Measurements from ENCODE around the gene PTGER2.

PTGER2 gene

DNA sequence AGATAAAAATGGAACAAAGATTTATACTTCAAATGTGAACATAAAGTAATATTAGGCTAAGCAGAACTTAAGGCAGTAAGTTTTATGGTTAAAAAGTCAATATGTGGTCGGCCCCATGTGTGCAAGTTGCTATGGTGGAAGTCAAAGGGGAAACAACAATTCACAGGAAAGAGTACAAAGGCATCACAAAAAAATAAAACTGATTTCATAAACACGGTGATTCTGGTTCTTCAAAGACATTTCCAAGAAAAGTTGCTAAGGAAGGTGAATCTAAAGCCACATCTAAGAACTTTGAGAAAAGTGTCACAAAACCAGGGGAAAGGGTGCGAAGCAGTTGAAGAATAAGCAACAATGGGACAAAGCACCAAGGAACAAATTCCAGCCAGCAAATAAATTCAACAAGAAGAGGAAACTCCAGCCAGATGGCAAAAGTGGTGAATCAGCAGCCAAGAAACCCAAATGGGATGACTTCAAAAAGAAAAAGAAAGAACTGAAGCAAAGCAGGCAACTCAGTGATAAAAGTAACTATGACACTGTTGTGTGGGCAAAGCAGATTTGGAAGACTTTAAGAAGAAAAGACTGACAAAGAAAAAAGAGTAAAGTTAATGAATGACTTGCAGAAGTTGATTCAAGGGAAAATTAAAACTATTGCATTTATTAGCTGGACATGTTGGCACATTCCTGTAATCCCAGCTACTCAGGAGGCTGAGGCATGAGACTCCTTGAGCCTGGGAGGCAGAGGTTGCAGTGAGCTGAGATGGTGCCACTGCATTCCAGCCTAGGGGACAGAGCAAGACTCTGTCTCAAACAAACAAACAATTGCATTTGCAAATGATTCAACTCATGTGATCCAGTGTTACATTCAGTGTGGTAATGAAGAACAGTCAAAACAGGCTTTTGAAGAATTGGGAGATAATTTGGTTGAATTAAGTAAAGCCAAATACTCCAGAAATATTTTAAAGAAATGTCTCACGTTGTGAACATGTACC, 27.2 kb upstream of the PTGER2 start:
- TF ChIP-seq FOXP2 (optimal IDR thresholded peaks at IDR 0.05; ENCODE audit: borderline replicate concordance, extremely low read depth, extremely low read length, insufficient read depth), result no peak
- no peak for TF ChIP-seq POLR2AphosphoS5 (IDR thresholded peaks at IDR 0.05; ENCODE audit: low read depth, low read length)
- TF ChIP-seq, protein P1, sequence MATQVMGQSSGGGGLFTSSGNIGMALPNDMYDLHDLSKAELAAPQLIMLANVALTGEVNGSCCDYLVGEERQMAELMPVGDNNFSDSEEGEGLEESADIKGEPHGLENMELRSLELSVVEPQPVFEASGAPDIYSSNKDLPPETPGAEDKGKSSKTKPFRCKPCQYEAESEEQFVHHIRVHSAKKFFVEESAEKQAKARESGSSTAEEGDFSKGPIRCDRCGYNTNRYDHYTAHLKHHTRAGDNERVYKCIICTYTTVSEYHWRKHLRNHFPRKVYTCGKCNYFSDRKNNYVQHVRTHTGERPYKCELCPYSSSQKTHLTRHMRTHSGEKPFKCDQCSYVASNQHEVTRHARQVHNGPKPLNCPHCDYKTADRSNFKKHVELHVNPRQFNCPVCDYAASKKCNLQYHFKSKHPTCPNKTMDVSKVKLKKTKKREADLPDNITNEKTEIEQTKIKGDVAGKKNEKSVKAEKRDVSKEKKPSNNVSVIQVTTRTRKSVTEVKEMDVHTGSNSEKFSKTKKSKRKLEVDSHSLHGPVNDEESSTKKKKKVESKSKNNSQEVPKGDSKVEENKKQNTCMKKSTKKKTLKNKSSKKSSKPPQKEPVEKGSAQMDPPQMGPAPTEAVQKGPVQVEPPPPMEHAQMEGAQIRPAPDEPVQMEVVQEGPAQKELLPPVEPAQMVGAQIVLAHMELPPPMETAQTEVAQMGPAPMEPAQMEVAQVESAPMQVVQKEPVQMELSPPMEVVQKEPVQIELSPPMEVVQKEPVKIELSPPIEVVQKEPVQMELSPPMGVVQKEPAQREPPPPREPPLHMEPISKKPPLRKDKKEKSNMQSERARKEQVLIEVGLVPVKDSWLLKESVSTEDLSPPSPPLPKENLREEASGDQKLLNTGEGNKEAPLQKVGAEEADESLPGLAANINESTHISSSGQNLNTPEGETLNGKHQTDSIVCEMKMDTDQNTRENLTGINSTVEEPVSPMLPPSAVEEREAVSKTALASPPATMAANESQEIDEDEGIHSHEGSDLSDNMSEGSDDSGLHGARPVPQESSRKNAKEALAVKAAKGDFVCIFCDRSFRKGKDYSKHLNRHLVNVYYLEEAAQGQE (IDR thresholded peaks at IDR 0.05; ENCODE audit: insufficient read depth in 1 of 2, low read depth in 2 of 2, low read length in 2 of 2), result no peak
- no peak for TF ChIP-seq SIN3A (IDR thresholded peaks at IDR 0.05; ENCODE audit: borderline replicate concordance, insufficient read depth, low read length)
- no peak for TF ChIP-seq TAF1 (IDR thresholded peaks at IDR 0.05; ENCODE audit: borderline replicate concordance, insufficient read depth, low read length)

DNA sequence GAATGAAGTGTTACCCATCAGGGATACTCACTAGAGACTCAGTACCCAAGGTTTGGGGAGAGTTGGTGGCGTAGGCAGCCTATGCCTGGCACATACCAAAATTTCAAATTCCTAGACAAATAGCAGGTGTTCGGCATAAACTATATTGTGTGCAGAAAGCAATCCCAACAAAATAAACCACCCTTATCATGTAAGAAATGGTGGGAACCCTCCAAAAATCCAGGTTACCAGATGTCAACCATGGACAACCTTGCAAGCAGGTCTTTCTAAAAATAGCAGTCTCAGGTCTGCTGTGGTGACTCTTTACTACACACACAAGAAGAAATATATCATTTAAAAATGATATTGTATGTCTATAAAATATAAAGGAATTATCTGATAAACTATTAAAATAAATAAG, 17.7 kb upstream of the PTGER2 start:
- TF ChIP-seq SIN3A (IDR thresholded peaks at IDR 0.05; ENCODE audit: borderline replicate concordance, insufficient read depth, low read length) (no peak), FOXP2 (optimal IDR thresholded peaks at IDR 0.05; ENCODE audit: borderline replicate concordance, extremely low read depth, extremely low read length, insufficient read depth) (no peak), POLR2AphosphoS5 (IDR thresholded peaks at IDR 0.05; ENCODE audit: low read depth, low read length) (no peak)

DNA sequence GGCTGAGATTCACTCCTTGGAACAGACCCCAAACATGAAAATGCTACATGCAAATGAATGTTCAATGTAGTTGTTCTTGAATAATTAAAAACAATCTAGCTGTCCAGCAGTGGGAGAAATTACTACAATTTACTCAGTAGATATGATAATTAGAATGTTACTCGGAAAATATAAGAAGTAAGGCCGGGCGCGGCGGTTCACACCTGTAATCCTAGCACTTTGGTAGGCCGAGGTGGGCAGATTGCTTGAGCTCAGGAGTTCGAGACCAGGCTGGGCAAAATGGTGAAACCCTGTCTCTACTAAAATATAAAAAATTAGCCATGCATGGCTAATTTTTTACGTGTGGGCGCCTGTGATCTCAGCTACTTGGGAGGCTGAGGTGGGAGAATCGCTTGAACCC, 15.3 kb upstream of the PTGER2 start:
- no peak for TF ChIP-seq FOXP2 (optimal IDR thresholded peaks at IDR 0.05; ENCODE audit: borderline replicate concordance, extremely low read depth, extremely low read length, insufficient read depth)
- TF ChIP-seq POLR2AphosphoS5 (IDR thresholded peaks at IDR 0.05; ENCODE audit: low read depth, low read length), result no peak
- TF ChIP-seq SIN3A (IDR thresholded peaks at IDR 0.05; ENCODE audit: borderline replicate concordance, insufficient read depth, low read length), result no peak
- no peak for TF ChIP-seq TAF1 (IDR thresholded peaks at IDR 0.05; ENCODE audit: borderline replicate concordance, insufficient read depth, low read length)
- TF ChIP-seq, protein P1 (IDR thresholded peaks at IDR 0.05; ENCODE audit: insufficient read depth in 1 of 2, low read depth in 2 of 2, low read length in 2 of 2), result no peak

DNA sequence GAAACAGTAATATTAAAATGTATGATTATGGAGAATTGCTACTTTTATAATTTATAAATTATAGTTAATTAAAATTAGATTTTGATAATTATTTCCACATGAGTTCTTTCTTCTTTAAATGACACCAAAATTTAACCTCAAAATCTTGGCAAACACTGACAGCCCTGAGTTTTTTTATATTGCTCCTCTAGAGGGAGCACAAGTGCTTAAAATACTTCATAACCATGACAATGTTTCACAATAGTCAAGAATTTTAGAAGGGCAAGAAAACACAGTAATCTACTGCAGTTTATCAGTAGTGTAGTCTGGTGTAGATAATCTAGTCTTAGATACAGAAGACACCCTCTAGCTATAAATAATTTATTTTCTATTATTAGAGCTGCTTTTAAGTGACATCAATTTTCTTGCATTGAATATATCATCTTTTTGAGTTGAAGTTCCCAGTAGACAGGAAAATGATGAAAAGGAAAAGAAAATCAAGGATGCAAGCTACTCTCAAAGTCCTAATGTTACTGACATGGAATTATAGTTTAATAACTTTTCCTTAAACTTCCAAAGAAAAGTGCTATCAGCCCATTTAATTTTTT, 14.3 kb upstream of the PTGER2 start:
- TF ChIP-seq SIN3A (IDR thresholded peaks at IDR 0.05; ENCODE audit: borderline replicate concordance, insufficient read depth, low read length) (no peak), POLR2AphosphoS5 (IDR thresholded peaks at IDR 0.05; ENCODE audit: low read depth, low read length) (no peak), TAF1 (IDR thresholded peaks at IDR 0.05; ENCODE audit: borderline replicate concordance, insufficient read depth, low read length) (no peak), FOXP2 (optimal IDR thresholded peaks at IDR 0.05; ENCODE audit: borderline replicate concordance, extremely low read depth, extremely low read length, insufficient read depth) (no peak)
- TF ChIP-seq, protein P1 (IDR thresholded peaks at IDR 0.05; ENCODE audit: insufficient read depth in 1 of 2, low read depth in 2 of 2, low read length in 2 of 2), result no peak

DNA sequence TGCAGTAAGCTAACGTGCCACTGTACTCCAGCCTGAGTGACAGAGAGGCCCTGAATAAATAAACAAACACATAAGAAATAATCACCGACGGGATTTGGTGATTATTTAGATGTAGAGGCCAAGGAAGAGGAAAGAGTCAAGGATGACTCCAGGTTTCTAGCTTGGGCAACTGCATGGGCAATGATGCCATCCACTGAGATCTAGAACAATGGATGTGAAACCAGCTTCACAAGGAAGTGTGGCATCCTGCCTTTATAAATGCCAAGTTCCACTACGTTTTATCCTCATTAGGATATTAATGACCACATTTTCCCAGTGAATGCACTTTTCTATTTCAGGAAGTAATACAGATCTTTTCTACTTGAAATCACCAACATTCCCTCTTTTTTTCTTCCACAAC, 10.9 kb upstream of the PTGER2 start:
- TF ChIP-seq, protein P1 (IDR thresholded peaks at IDR 0.05; ENCODE audit: insufficient read depth in 1 of 2, low read depth in 2 of 2, low read length in 2 of 2), result no peak
- no peak for TF ChIP-seq FOXP2 (optimal IDR thresholded peaks at IDR 0.05; ENCODE audit: borderline replicate concordance, extremely low read depth, extremely low read length, insufficient read depth)
- no peak for TF ChIP-seq POLR2AphosphoS5 (IDR thresholded peaks at IDR 0.05; ENCODE audit: low read depth, low read length)
- no peak for TF ChIP-seq SIN3A (IDR thresholded peaks at IDR 0.05; ENCODE audit: borderline replicate concordance, insufficient read depth, low read length)
- no peak for TF ChIP-seq TAF1 (IDR thresholded peaks at IDR 0.05; ENCODE audit: borderline replicate concordance, insufficient read depth, low read length)

All from PFSK-1 (cell line).